Fibroblast of lung (primary cell): ENCODE data around the gene THSD7A. TPM values are rescaled to one million over a fixed set of nuclear protein-coding genes. Genes with fewer than 3 reads are reported as not detected.

Experiments used
- DNase-seq, 2 donors: peaks; one replicate each; pipeline versions ENCODE4 v3.0.0 to v3.0.0-alpha.2; 2010; ENCODE audit warnings: low read depth in 2 of 2
- H2AFZ ChIP-seq: 2 replicates; pipeline ENCODE4 v1.5.1; 2012; ENCODE audit warnings: low read length, control low read depth, inconsistent platforms
- H3K27ac ChIP-seq: 2 replicates; pipeline ENCODE4 v1.5.1; 2011; ENCODE audit warnings: low read length, control low read depth; ENCODE audit not compliant: insufficient read depth
- H3K27me3 ChIP-seq: 2 replicates; pipeline ENCODE4 v1.5.1; 2011; ENCODE audit warnings: mild to moderate bottlenecking, low read length; ENCODE audit not compliant: control insufficient read depth, insufficient read depth
- H3K36me3 ChIP-seq: 2 replicates; pipeline ENCODE4 v1.5.1; 2011; ENCODE audit warnings: low read length; ENCODE audit not compliant: control insufficient read depth, insufficient read depth
- H3K4me1 ChIP-seq: 2 replicates; pipeline ENCODE4 v1.5.1; 2011; ENCODE audit warnings: low read length; ENCODE audit not compliant: control insufficient read depth, insufficient read depth; ENCODE audit errors: extremely low read depth
- H3K4me2 ChIP-seq: 2 replicates; pipeline ENCODE4 v1.5.1; 2011; ENCODE audit warnings: low read length, control low read depth; ENCODE audit not compliant: insufficient read depth; ENCODE audit errors: extremely low read depth
- H3K4me3 ChIP-seq, 4 experiments: fragments of 200-600 bp in 1 of 4; sonication (generic) in 1 of 4; replicated peaks in 1 of 4; 2 replicates each; pipeline ENCODE4 v1.5.1; 2011 to 2016; ENCODE audit warnings: low read length in 4 of 4, low read depth in 3 of 4, mild to moderate bottlenecking in 3 of 4, control low read depth in 2 of 4, inconsistent platforms in 1 of 4, mixed read lengths in 1 of 4; ENCODE audit not compliant: insufficient read depth in 1 of 4; ENCODE audit errors: control extremely low read depth in 1 of 4
- H3K79me2 ChIP-seq: 2 replicates; pipeline ENCODE4 v1.5.1; 2012; ENCODE audit warnings: mild to moderate bottlenecking, low read length, inconsistent platforms; ENCODE audit not compliant: control insufficient read depth, insufficient read depth
- H3K9ac ChIP-seq: 2 replicates; pipeline ENCODE4 v1.5.1; 2011; ENCODE audit warnings: mild to moderate bottlenecking, low read length, control low read depth; ENCODE audit not compliant: insufficient read depth
- H3K9me3 ChIP-seq: 2 replicates; pipeline ENCODE4 v1.5.1; 2012; ENCODE audit warnings: low read depth, low read length; ENCODE audit not compliant: control insufficient read depth, insufficient read depth
- H4K20me1 ChIP-seq: 2 replicates; pipeline ENCODE4 v1.5.1; 2011; ENCODE audit warnings: low read length; ENCODE audit not compliant: control insufficient read depth, insufficient read depth; ENCODE audit errors: extremely low read depth
- EZH2 ChIP-seq: IDR thresholded peaks from 2 replicates; pipeline ENCODE4 v1.5.1; 2012; ENCODE audit warnings: low read length, control low read depth, mild to moderate bottlenecking; ENCODE audit errors: missing control alignments
- polyA plus RNA-seq, 2 donors: library from polyadenylated mRNA; depleted of rRNA in 1 of 2; stranded (reverse) in 1 of 2; unstranded in 1 of 2; fragments of >200 nt; gene quantifications; 2 replicates each; pipeline ENCODE4 v1.2.1, GENCODE V29; 2011 to 2012; ENCODE audit warnings: missing spikeins in 1 of 2
- total RNA-seq: library from RNA; depleted of rRNA; stranded (reverse); fragments of >200 nt; gene quantifications from 2 replicates; pipeline ENCODE4 v1.2.1, GENCODE V29; 2014
- TF ChIP-seq, protein P1 (sequence below), 2 donors: IDR thresholded peaks in 1 of 2; conservative IDR thresholded peaks in 1 of 2; 1 replicate in 1 of 2; 2 replicates in 1 of 2; pipeline ENCODE4 v1.5.1; 2011 to 2012; ENCODE audit warnings: low read length in 2 of 2, control low read depth in 1 of 2, inconsistent platforms in 1 of 2, low read depth in 1 of 2, mild to moderate bottlenecking in 1 of 2

THSD7A gene
- total and polyA plus RNA-seq, 2 donors (not counting 1 experiment from before 2014, with no cell fraction given), result 0.02 to 0.83 TPM

DNA sequence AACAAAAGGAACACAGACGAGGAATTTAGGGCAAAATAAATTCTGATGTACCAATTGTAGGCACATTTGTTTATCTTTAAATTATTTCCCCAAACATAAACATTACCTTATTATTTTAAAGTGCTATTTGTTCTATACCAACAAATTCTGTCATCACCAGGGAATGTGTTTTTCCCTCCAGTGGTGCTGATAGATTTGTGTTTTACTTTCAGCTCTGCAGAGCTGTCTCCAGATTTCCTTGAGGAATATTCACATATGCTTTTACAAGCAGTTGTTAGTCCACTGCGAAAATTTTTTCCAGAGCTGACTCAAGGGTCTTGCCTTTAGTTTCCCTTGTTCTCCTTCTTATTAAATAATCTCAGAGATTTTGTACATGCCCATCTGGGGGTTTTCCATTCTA lies 495.6 kb downstream of the THSD7A start:
- Histone ChIP-seq H3K27me3 (no peaks in the 10 kb centered on the region), H3K9me3 (no peaks in the 10 kb centered on the region), H3K79me2 (no peaks in the 10 kb centered on the region), H2AFZ (no peak overlapping the region), H3K4me2 (no peak overlapping the region), H3K36me3 (no peaks in the 10 kb centered on the region), H3K27ac (no peak overlapping the region), H3K4me3 (no peak overlapping the region), H4K20me1 (no peaks in the 10 kb centered on the region), H3K9ac (no peak overlapping the region), H3K4me1 (no peaks in the 10 kb centered on the region)
- TF ChIP-seq EZH2, result no peak
- TF ChIP-seq, protein P1, sequence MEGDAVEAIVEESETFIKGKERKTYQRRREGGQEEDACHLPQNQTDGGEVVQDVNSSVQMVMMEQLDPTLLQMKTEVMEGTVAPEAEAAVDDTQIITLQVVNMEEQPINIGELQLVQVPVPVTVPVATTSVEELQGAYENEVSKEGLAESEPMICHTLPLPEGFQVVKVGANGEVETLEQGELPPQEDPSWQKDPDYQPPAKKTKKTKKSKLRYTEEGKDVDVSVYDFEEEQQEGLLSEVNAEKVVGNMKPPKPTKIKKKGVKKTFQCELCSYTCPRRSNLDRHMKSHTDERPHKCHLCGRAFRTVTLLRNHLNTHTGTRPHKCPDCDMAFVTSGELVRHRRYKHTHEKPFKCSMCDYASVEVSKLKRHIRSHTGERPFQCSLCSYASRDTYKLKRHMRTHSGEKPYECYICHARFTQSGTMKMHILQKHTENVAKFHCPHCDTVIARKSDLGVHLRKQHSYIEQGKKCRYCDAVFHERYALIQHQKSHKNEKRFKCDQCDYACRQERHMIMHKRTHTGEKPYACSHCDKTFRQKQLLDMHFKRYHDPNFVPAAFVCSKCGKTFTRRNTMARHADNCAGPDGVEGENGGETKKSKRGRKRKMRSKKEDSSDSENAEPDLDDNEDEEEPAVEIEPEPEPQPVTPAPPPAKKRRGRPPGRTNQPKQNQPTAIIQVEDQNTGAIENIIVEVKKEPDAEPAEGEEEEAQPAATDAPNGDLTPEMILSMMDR (conservative IDR thresholded peaks at IDR 0.05 in 1 of 2, IDR thresholded peaks at IDR 0.05 in 1 of 2; ENCODE audit: low read depth in 1 of 2, low read length in 2 of 2), result no peak
- DNase-seq, result no peak

DNA sequence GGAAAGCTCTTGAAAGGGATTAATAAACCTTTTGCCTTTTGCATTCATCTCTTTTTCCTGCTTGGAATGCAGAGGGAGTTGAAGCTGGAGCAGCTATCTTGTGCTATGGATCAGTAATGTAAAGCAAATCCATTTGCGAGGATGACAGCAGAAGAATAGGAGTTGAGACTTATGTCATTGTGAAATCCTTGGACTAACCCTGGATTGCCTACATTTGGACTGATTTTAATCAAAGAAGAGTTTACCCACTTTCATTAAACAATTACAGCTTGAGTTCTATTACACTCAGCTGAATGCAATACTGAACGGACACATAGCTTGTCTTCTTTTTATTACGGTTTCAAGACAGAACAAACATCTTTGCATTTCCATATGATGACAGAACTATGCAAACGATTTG lies 496.1 kb downstream of the THSD7A start:
- no peaks in the 10 kb centered on the region for H3K36me3 ChIP-seq

GRCh38 chr7:11332865-11333228 lies 499.2 kb downstream of the THSD7A start:
- Histone ChIP-seq H2AFZ (no peak overlapping the region), H4K20me1 (no peaks in the 10 kb centered on the region), H3K27me3 (no peaks in the 10 kb centered on the region), H3K4me1 (no peaks in the 10 kb centered on the region), H3K4me3 (no peak overlapping the region), H3K27ac (no peak overlapping the region), H3K9ac (no peak overlapping the region), H3K79me2 (no peaks in the 10 kb centered on the region), H3K4me2 (no peak overlapping the region), H3K9me3 (no peaks in the 10 kb centered on the region), H3K36me3 (no peaks in the 10 kb centered on the region)
- no peak for DNase-seq
- TF ChIP-seq, protein P1 (conservative IDR thresholded peaks at IDR 0.05 in 1 of 2, IDR thresholded peaks at IDR 0.05 in 1 of 2; ENCODE audit: low read depth in 1 of 2, low read length in 2 of 2), result no peak
- TF ChIP-seq EZH2, result no peak

More for the DNA sequence above, 496.1 kb downstream of the THSD7A start:
- no peaks in the 10 kb centered on the region for H3K4me1 ChIP-seq
- no peaks in the 10 kb centered on the region for H3K27me3 ChIP-seq
- H4K20me1 ChIP-seq, result no peaks in the 10 kb centered on the region
- DNase-seq, result no peak
- H3K9me3 ChIP-seq, result no peaks in the 10 kb centered on the region
- H2AFZ ChIP-seq, result no peak overlapping the region
- H3K27ac ChIP-seq, result no peak overlapping the region
- no peaks in the 10 kb centered on the region for H3K79me2 ChIP-seq
- H3K9ac ChIP-seq, result no peak overlapping the region
- no peak overlapping the region for H3K4me2 ChIP-seq
- TF ChIP-seq EZH2, result no peak
- TF ChIP-seq, protein P1 (conservative IDR thresholded peaks at IDR 0.05 in 1 of 2, IDR thresholded peaks at IDR 0.05 in 1 of 2; ENCODE audit: low read depth in 1 of 2, low read length in 2 of 2), result no peak
- no peak overlapping the region for H3K4me3 ChIP-seq
